H9 (cell line): ENCODE results near the gene SFR1. TPM values are rescaled to one million over a fixed set of nuclear protein-coding genes. Genes with fewer than 3 reads are reported as not detected.

Experiments used
- DNase-seq: peaks from one replicate; pipeline ENCODE4 v3.0.0-alpha.2; 2017
- H2AFZ ChIP-seq: one replicate; pipeline ENCODE4 v1.6.1; 2013; ENCODE audit warnings: mild to moderate bottlenecking, low read length, control low read depth, moderate library complexity
- H2AK5ac ChIP-seq: 2 replicates; pipeline ENCODE4 v1.6.1; 2013; ENCODE audit warnings: low read length, control low read depth, mixed read lengths; ENCODE audit not compliant: insufficient read length
- H2BK120ac ChIP-seq: one replicate; pipeline ENCODE4 v1.6.1; 2013; ENCODE audit warnings: low read depth, mild to moderate bottlenecking, low read length, control low read depth, inconsistent platforms; ENCODE audit not compliant: poor library complexity, severe bottlenecking
- H2BK12ac ChIP-seq: 2 replicates; pipeline ENCODE4 v1.6.1; 2013; ENCODE audit warnings: low read length, control low read depth, mixed read lengths, low read depth; ENCODE audit not compliant: insufficient read length
- H2BK15ac ChIP-seq: 2 replicates; pipeline ENCODE4 v1.6.1; 2013; ENCODE audit warnings: low read depth, low read length, control low read depth
- H2BK20ac ChIP-seq: one replicate; pipeline ENCODE4 v1.6.1; 2013; ENCODE audit warnings: low read depth, mild to moderate bottlenecking, low read length, control low read depth, inconsistent platforms; ENCODE audit not compliant: poor library complexity, severe bottlenecking
- H2BK5ac ChIP-seq: 2 replicates; pipeline ENCODE4 v1.6.1; 2013; ENCODE audit warnings: low read length, control low read depth, mixed read lengths; ENCODE audit not compliant: insufficient read length
- H3K14ac ChIP-seq: 2 replicates; pipeline ENCODE4 v1.6.1; 2013; ENCODE audit warnings: low read length, control low read depth; ENCODE audit not compliant: insufficient read depth
- H3K18ac ChIP-seq: 2 replicates; pipeline ENCODE4 v1.6.1; 2013; ENCODE audit warnings: low read depth, mild to moderate bottlenecking, mixed read lengths, low read length, control low read depth; ENCODE audit not compliant: insufficient read length
- H3K23ac ChIP-seq: 2 replicates; pipeline ENCODE4 v1.6.1; 2013; ENCODE audit warnings: low read length, control low read depth, mixed read lengths, low read depth; ENCODE audit not compliant: insufficient read length
- H3K23me2 ChIP-seq: 2 replicates; pipeline ENCODE4 v1.6.1; 2013; ENCODE audit warnings: low read depth, mild to moderate bottlenecking, mixed read lengths, low read length, control low read depth; ENCODE audit not compliant: insufficient read length, poor library complexity, severe bottlenecking
- H3K27ac ChIP-seq: 2 replicates; pipeline ENCODE4 v1.5.1; 2013; ENCODE audit warnings: low read length, control low read depth, mixed read lengths, low read depth; ENCODE audit not compliant: insufficient read length
- H3K27me3 ChIP-seq: 2 replicates; pipeline ENCODE4 v1.6.1; 2013; ENCODE audit warnings: low read length, control low read depth, inconsistent platforms; ENCODE audit not compliant: insufficient read depth
- H3K4ac ChIP-seq: 2 replicates; pipeline ENCODE4 v1.6.1; 2013; ENCODE audit warnings: low read depth, mild to moderate bottlenecking, control low read depth, inconsistent platforms, low read length, moderate library complexity
- H3K4me1 ChIP-seq: 2 replicates; pipeline ENCODE4 v1.6.1; 2013; ENCODE audit warnings: low read length, control low read depth, inconsistent platforms; ENCODE audit not compliant: insufficient read depth
- H3K4me2 ChIP-seq: 2 replicates; pipeline ENCODE4 v1.6.1; 2013; ENCODE audit warnings: low read length, control low read depth, mixed read lengths; ENCODE audit not compliant: insufficient read length, insufficient read depth
- H3K56ac ChIP-seq: 2 replicates; pipeline ENCODE4 v1.6.1; 2013; ENCODE audit warnings: low read depth, mild to moderate bottlenecking, mixed read lengths, low read length, control low read depth; ENCODE audit not compliant: insufficient read length
- H3K79me1 ChIP-seq: 2 replicates; pipeline ENCODE4 v1.6.1; 2013; ENCODE audit warnings: low read depth, mild to moderate bottlenecking, moderate library complexity, low read length, control low read depth, inconsistent platforms; ENCODE audit not compliant: insufficient read depth, poor library complexity, severe bottlenecking
- H3K79me2 ChIP-seq: 2 replicates; pipeline ENCODE4 v1.6.1; 2013; ENCODE audit warnings: low read length, control low read depth, inconsistent platforms; ENCODE audit not compliant: insufficient read depth
- H3K9ac ChIP-seq: 2 replicates; pipeline ENCODE4 v1.6.1; 2013; ENCODE audit warnings: low read length, control low read depth, mixed read lengths; ENCODE audit not compliant: insufficient read length; ENCODE audit errors: extremely low read depth
- H3K9me3 ChIP-seq: one replicate; pipeline ENCODE4 v1.6.1; 2013; ENCODE audit warnings: low read depth, low read length, inconsistent platforms; ENCODE audit not compliant: control insufficient read depth
- H3T11ph ChIP-seq: one replicate; pipeline ENCODE4 v1.6.1; 2013; ENCODE audit warnings: mild to moderate bottlenecking, low read length, control low read depth, inconsistent platforms
- H4K20me1 ChIP-seq: one replicate; pipeline ENCODE4 v1.6.1; 2013; ENCODE audit not compliant: control insufficient read depth, insufficient read length, insufficient read depth
- H4K5ac ChIP-seq: 2 replicates; pipeline ENCODE4 v1.6.1; 2013; ENCODE audit warnings: low read depth, mild to moderate bottlenecking, mixed read lengths, low read length, control low read depth; ENCODE audit not compliant: insufficient read length
- H4K8ac ChIP-seq: replicated peaks from 2 replicates; pipeline ENCODE4 v1.6.1; 2013; ENCODE audit warnings: low read length, control low read depth, mixed read lengths, low read depth; ENCODE audit not compliant: insufficient read length
- H4K91ac ChIP-seq: 2 replicates; pipeline ENCODE4 v1.6.1; 2013; ENCODE audit warnings: low read depth, mild to moderate bottlenecking, moderate library complexity, mixed read lengths, low read length, control low read depth; ENCODE audit not compliant: insufficient read length
- H3K27ac Mint-ChIP-seq, 3 experiments: 2 replicates in 2 of 3; 3 replicates in 1 of 3; pipeline ENCODE4 v1.8.0; 2020 to 2021; ENCODE audit warnings: mixed read lengths in 3 of 3, mild to moderate bottlenecking in 1 of 3, moderate library complexity in 1 of 3
- H3K27me3 Mint-ChIP-seq: 2 replicates; pipeline ENCODE4 v1.8.0; 2021; ENCODE audit warnings: low read depth, mild to moderate bottlenecking, moderate library complexity, mixed read lengths
- H3K36me3 Mint-ChIP-seq, 3 experiments: 2 replicates in 2 of 3; 3 replicates in 1 of 3; pipeline ENCODE4 v1.8.0; 2020 to 2021; ENCODE audit warnings: low read depth in 3 of 3, mixed read lengths in 3 of 3; ENCODE audit not compliant: insufficient read depth in 1 of 3
- H3K4me1 Mint-ChIP-seq, 2 experiments: 2 replicates each; pipeline ENCODE4 v1.8.0; 2020; ENCODE audit warnings: mixed read lengths in 2 of 2
- H3K4me3 Mint-ChIP-seq, 2 experiments: 2 replicates in 1 of 2; 3 replicates in 1 of 2; pipeline ENCODE4 v1.8.0; 2020 to 2021; ENCODE audit warnings: mild to moderate bottlenecking in 2 of 2, mixed read lengths in 2 of 2, moderate library complexity in 1 of 2
- H3K9me3 Mint-ChIP-seq, 2 experiments: 2 replicates in 1 of 2; 3 replicates in 1 of 2; pipeline ENCODE4 v1.8.0; 2020; ENCODE audit warnings: mild to moderate bottlenecking in 2 of 2, mixed read lengths in 2 of 2, moderate library complexity in 1 of 2
- CTCF ChIP-seq: fragments of 200-600 bp; sonication (generic); conservative IDR thresholded peaks from 3 replicates; pipeline ENCODE4 v1.8.0; 2021; ENCODE audit warnings: antibody characterized with exemption, mild to moderate bottlenecking
- whole genome bisulfite sequencing: extraction: QIAGEN DNeasy Blood & Tissue Kit; methylation state at CpG from one replicate; pipeline ENCODE4 v1.1.7; 2013; ENCODE audit warnings: missing lambda C conversion rate, low lambda C conversion rate, mixed read lengths; ENCODE audit not compliant: insufficient read length; ENCODE audit errors: extremely low coverage; 5-methylcytosine and 5-hydroxymethylcytosine counted together
- total RNA-seq: library from RNA; stranded (reverse); gene quantifications from 2 replicates; pipeline ENCODE4 v1.2.1, GENCODE V29; 2021

The SFR1 gene
- total RNA-seq, 1 experiment from 2014 or later = 6.5 TPM

- Histone ChIP-seq H3K56ac (no peak overlapping the region), H3K9ac (no peak overlapping the region), H3K27me3 (no peaks in the 10 kb centered on the region), H3K4me1 (no peaks in the 10 kb centered on the region), H2AK5ac (no peak overlapping the region), H4K8ac (no peak overlapping the region), H2BK15ac (no peak overlapping the region), H4K91ac (no peak overlapping the region), H3K27ac (no peak overlapping the region), H3K9me3 (no peaks in the 10 kb centered on the region), H2BK120ac (no peak overlapping the region), H4K5ac (no peak overlapping the region), H3K23me2 (no peaks in the 10 kb centered on the region), H3K4me2 (no peak overlapping the region), H2AFZ (no peak overlapping the region), H2BK20ac (no peak overlapping the region), H3T11ph (no peak overlapping the region), H3K18ac (no peak overlapping the region), H4K20me1 (no peaks in the 10 kb centered on the region), H3K14ac (no peak overlapping the region), H3K23ac (no peak overlapping the region), H3K79me1 (no peaks in the 10 kb centered on the region), H3K79me2 (no peaks in the 10 kb centered on the region), H2BK5ac (no peak overlapping the region), H3K4ac (no peak overlapping the region), H2BK12ac (no peak overlapping the region)
- no peak for DNase-seq
- WGBS = no CpG with 5 or more reads among the region's 2 CpGs
- peaks cover 0 to 31% (median 3%) of the 10 kb centered on the region in 3 experiments; a peak in 5 of 7 replicates for H3K36me3 Mint-ChIP-seq
- H3K9me3 Mint-ChIP-seq = no peaks in the 10 kb centered on the region
- no peak overlapping the region for H3K4me3 Mint-ChIP-seq
- peaks cover 11 to 15% of the 10 kb centered on the region in 2 experiments for H3K4me1 Mint-ChIP-seq
- no peak overlapping the region for H3K27ac Mint-ChIP-seq
- TF ChIP-seq CTCF = no peak
- H3K27me3 Mint-ChIP-seq = no peaks in the 10 kb centered on the region
Measured at GRCh38 chr10:104128214-104128613, 6.2 kb downstream of the SFR1 start.
